Mesenchymal stem cell (in vitro differentiated cells and primary cell): ENCODE results near the gene CASKIN1.

ENCODE experiments used
- DNase-seq: peaks from one replicate; pipeline ENCODE4 v3.0.0-alpha.2; 2013
- H2AFZ ChIP-seq: one replicate; pipeline ENCODE4 v1.6.1; 2013; ENCODE audit warnings: low read depth, mild to moderate bottlenecking, control low read depth, inconsistent platforms, low read length, moderate library complexity
- H2AK5ac ChIP-seq: 2 replicates; pipeline ENCODE4 v1.6.1; 2013; ENCODE audit warnings: low read length, moderate library complexity, mild to moderate bottlenecking, inconsistent platforms; ENCODE audit not compliant: severe bottlenecking
- H2BK120ac ChIP-seq: one replicate; pipeline ENCODE4 v1.6.1; 2013; ENCODE audit warnings: low read depth, mild to moderate bottlenecking, inconsistent platforms, low read length, moderate library complexity
- H2BK12ac ChIP-seq, 2 experiments: one replicate each; pipeline ENCODE4 v1.6.1; 2013; ENCODE audit warnings: inconsistent platforms in 2 of 2, low read length in 2 of 2, mild to moderate bottlenecking in 2 of 2, moderate library complexity in 2 of 2, control low read depth in 1 of 2
- H2BK15ac ChIP-seq: one replicate; pipeline ENCODE4 v1.6.1; 2013; ENCODE audit warnings: mild to moderate bottlenecking, low read depth, inconsistent platforms; ENCODE audit not compliant: poor library complexity, severe bottlenecking
- H2BK5ac ChIP-seq: 2 replicates; pipeline ENCODE4 v1.6.1; 2013; ENCODE audit warnings: low read depth, mild to moderate bottlenecking, low read length, control low read depth, inconsistent platforms; ENCODE audit not compliant: poor library complexity, severe bottlenecking
- H3K14ac ChIP-seq, 2 experiments: one replicate each; pipeline ENCODE4 v1.6.1; 2013; ENCODE audit warnings: inconsistent platforms in 2 of 2, low read length in 2 of 2, control low read depth in 1 of 2, mild to moderate bottlenecking in 1 of 2, moderate library complexity in 1 of 2
- H3K18ac ChIP-seq, 2 experiments: one replicate each; pipeline ENCODE4 v1.6.1; 2013; ENCODE audit warnings: inconsistent platforms in 2 of 2, low read length in 2 of 2, control low read depth in 1 of 2, low read depth in 1 of 2, mild to moderate bottlenecking in 1 of 2
- H3K23ac ChIP-seq, 2 experiments: one replicate each; pipeline ENCODE4 v1.6.1; 2013; ENCODE audit warnings: inconsistent platforms in 2 of 2, low read length in 2 of 2, mild to moderate bottlenecking in 2 of 2, moderate library complexity in 2 of 2, control low read depth in 1 of 2
- H3K27ac ChIP-seq: 2 replicates; pipeline ENCODE4 v1.5.1; 2013; ENCODE audit warnings: mild to moderate bottlenecking, moderate library complexity, low read length, control low read depth, inconsistent platforms; ENCODE audit not compliant: poor library complexity, severe bottlenecking
- H3K27me3 ChIP-seq, 2 experiments: 2 replicates each; pipeline versions ENCODE4 v1.6.1 to v1.7.0; 2013; ENCODE audit warnings: low read length in 2 of 2, mild to moderate bottlenecking in 2 of 2, moderate library complexity in 2 of 2, control low read depth in 1 of 2, inconsistent platforms in 1 of 2; ENCODE audit not compliant: control insufficient read depth in 1 of 2, insufficient read depth in 1 of 2
- H3K36me3 ChIP-seq, 2 experiments: 2 replicates each; pipeline versions ENCODE4 v1.6.1 to v1.7.0; 2013; ENCODE audit warnings: low read length in 2 of 2, control low read depth in 1 of 2, inconsistent platforms in 1 of 2, low read depth in 1 of 2, mild to moderate bottlenecking in 1 of 2; ENCODE audit not compliant: insufficient read depth in 2 of 2, control insufficient read depth in 1 of 2
- H3K4ac ChIP-seq, 2 experiments: one replicate each; pipeline ENCODE4 v1.6.1; 2013; ENCODE audit warnings: inconsistent platforms in 2 of 2, low read length in 2 of 2, mild to moderate bottlenecking in 2 of 2, moderate library complexity in 2 of 2, control low read depth in 1 of 2, low read depth in 1 of 2
- H3K4me1 ChIP-seq: 2 replicates; pipeline ENCODE4 v1.6.1; 2013; ENCODE audit warnings: low read depth, low read length, control low read depth; ENCODE audit not compliant: control insufficient read depth, insufficient read depth
- H3K4me2 ChIP-seq: 2 replicates; pipeline ENCODE4 v1.6.1; 2013; ENCODE audit warnings: low read length, mild to moderate bottlenecking, inconsistent platforms; ENCODE audit not compliant: poor library complexity, severe bottlenecking
- H3K4me3 ChIP-seq, 2 experiments: 2 replicates each; pipeline versions ENCODE4 v1.5.1 to v1.7.0; 2013; ENCODE audit warnings: low read length in 2 of 2, mild to moderate bottlenecking in 2 of 2, control low read depth in 1 of 2, low read depth in 1 of 2; ENCODE audit not compliant: insufficient read depth in 1 of 2
- H3K79me1 ChIP-seq: replicated peaks from 2 replicates; pipeline ENCODE4 v1.6.1; 2013; ENCODE audit warnings: mild to moderate bottlenecking, control low read depth, low read length, inconsistent platforms; ENCODE audit not compliant: poor library complexity, severe bottlenecking
- H3K9ac ChIP-seq: 2 replicates; pipeline ENCODE4 v1.7.0; 2013; ENCODE audit warnings: mild to moderate bottlenecking, low read length, moderate library complexity
- H3K9me3 ChIP-seq: 2 replicates; pipeline ENCODE4 v1.7.0; 2013; ENCODE audit warnings: mild to moderate bottlenecking, low read length; ENCODE audit not compliant: control insufficient read depth
- H4K8ac ChIP-seq: one replicate; pipeline ENCODE4 v1.6.1; 2013; ENCODE audit warnings: inconsistent platforms, mild to moderate bottlenecking, low read length, moderate library complexity
- H4K91ac ChIP-seq: one replicate; pipeline ENCODE4 v1.6.1; 2013; ENCODE audit warnings: mild to moderate bottlenecking, low read length, inconsistent platforms
- WGBS: methylation state at CpG from one replicate; pipeline ENCODE4 v1.1.7; 2013; ENCODE audit warnings: mixed read lengths; 5-methylcytosine and 5-hydroxymethylcytosine counted together

Gene CASKIN1

DNA sequence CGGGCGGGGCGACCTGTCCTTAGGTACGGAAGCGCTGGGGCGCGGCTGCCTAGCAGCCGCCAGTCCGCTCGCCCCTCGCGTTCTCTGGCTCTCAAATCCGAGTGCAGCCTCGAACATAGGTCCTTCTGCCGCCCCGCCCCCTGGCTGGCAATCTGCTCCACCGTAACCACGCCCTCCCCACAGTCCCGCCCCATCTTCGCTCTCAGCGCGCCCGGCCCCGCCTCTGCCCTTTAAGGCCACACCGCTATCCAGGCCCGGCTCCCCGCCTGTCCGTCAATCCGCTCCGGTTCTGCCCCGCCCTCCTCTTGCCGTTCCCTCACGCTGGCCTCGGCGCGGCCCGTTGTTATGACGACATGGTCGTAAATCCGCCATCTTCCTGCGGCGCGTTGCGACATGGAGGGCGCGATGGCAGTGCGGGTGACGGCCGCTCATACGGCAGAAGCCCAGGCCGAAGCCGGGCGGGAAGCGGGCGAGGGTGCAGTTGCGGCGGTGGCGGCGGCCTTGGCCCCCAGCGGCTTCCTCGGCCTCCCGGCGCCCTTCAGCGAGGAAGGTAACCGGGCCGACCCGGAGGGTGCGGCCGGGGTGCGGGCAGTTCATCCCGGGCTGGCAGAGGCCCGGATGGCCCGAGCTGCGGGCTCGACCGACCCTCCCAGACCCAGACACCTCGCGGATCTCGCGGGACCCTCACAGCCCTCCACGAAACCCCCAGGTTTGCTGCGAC, 27.0 kb upstream of the CASKIN1 start, which contains the start of gene E4F1:
TSS of gene E4F1 (plus strand) at position 371 of the 721 bp plus-strand sequence. CDS start at position 394, 23 bp downstream.
- Histone ChIP-seq H3K14ac (peak within 1 kb of the TSS in 1 of 2 experiments; percentile 98), H3K27ac (peak within 1 kb of the TSS; percentile 74), H3K4ac (peak within 1 kb of the TSS; percentile 97), H3K9ac (peak within 1 kb of the TSS; percentile 95), H2BK15ac (peak within 1 kb of the TSS; percentile 94), H3K79me1 (peaks cover 6% of the 10 kb centered on the region), H2BK5ac (peak within 1 kb of the TSS; percentile 46), H3K9me3 (no peaks in the 10 kb centered on the region), H2BK12ac (peak within 1 kb of the TSS; percentile 96 to 98), H3K23ac (peak within 1 kb of the TSS; percentile 46 to 90), H4K8ac (peak within 1 kb of the TSS; percentile 100), H2AFZ (peak within 1 kb of the TSS; percentile 84), H3K4me1 (peaks cover 23% of the 10 kb centered on the region), H4K91ac (peak within 1 kb of the TSS; percentile 93), H2BK120ac (peak within 1 kb of the TSS; percentile 79), H3K4me3 (peak within 1 kb of the TSS; percentile 89 to 93), H2AK5ac (no peak within 1 kb of the TSS), H3K4me2 (peak within 1 kb of the TSS; percentile 71), H3K36me3 (peaks cover under 1 to 16% of the 10 kb centered on the region in 2 experiments), H3K27me3 (no peaks in the 10 kb centered on the region), H3K18ac (peak within 1 kb of the TSS; percentile 97 to 100)
- DNase-seq: peak; percentile 99
- WGBS: under 1% methylated on average over 66 of the region's 82 CpGs

DNA sequence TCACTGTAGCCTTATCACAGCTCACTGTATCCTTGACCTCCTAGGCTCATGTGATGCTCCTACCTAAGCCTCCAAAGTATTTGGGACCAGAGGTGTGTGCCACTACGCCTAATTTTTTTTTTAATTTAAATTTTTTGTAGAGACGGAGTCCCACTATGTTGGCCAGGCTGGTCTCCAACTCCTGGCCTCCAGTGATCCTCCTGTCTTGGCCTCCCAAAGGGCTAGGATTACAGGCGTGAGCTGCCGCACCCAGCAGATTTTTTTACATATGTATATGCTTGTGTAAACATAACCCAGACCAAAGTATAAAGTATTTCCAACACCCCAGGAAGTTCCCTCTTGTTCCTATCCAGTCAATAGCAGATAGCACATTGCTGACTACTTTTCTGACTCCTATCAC, 19.9 kb upstream of the CASKIN1 start:
- Histone ChIP-seq H3K4me2 (no peak overlapping the region), H3K23ac (no peak overlapping the region), H2BK15ac (no peak overlapping the region), H3K9ac (no peak overlapping the region), H3K18ac (no peak overlapping the region), H3K4me1 (peaks cover 24% of the 10 kb centered on the region), H2BK120ac (no peak overlapping the region), H2AK5ac (no peak overlapping the region), H2BK12ac (peak overlapping the region in 1 of 2 experiments; percentile 64), H3K9me3 (no peaks in the 10 kb centered on the region), H3K4ac (no peak overlapping the region), H2AFZ (no peak overlapping the region), H2BK5ac (no peak overlapping the region), H4K91ac (no peak overlapping the region), H3K4me3 (no peak overlapping the region), H3K27me3 (no peaks in the 10 kb centered on the region), H3K14ac (no peak overlapping the region), H3K27ac (no peak overlapping the region), H3K79me1 (peaks cover 11% of the 10 kb centered on the region), H4K8ac (peak overlapping the region; percentile 64), H3K36me3 (peaks cover 5 to 15% of the 10 kb centered on the region in 2 experiments)
- no peak for DNase-seq
- 94% methylated on average over 2 of the region's 4 CpGs for WGBS

DNA sequence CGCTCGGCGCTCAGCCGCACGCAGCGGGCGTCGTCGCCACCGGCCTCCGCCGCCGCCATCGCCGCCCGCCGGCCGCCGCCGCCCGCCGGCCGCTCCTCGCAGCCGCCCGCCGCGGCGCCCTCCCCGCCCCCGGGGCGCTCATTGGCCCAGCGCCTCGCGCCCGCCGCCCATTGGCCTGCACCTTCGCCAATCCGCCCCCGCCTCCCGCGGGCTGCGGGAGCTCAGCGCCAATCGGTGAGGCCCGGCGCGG, 18.2 kb upstream of the CASKIN1 start, which contains the start of gene PGP:
TSS of gene PGP (minus strand) at position 122 of the 250 bp plus-strand sequence. CDS start at position 59, 63 bp downstream.
- 0% methylated on average over 17 of the region's 48 CpGs for WGBS

More for the DNA sequence above, 18.2 kb upstream of the CASKIN1 start, which contains the start of gene PGP:
- Histone ChIP-seq H3K14ac (peak within 1 kb of the TSS in 1 of 2 experiments; percentile 94), H2AK5ac (no peak within 1 kb of the TSS), H3K27me3 (no peaks in the 10 kb centered on the region), H3K27ac (peak within 1 kb of the TSS; percentile 76), H3K36me3 (peaks cover 6 to 29% of the 10 kb centered on the region in 2 experiments), H3K9me3 (no peaks in the 10 kb centered on the region), H2BK12ac (peak within 1 kb of the TSS in 1 of 2 experiments; percentile 83), H3K79me1 (peaks cover 13% of the 10 kb centered on the region), H3K4me1 (peaks cover 34% of the 10 kb centered on the region), H3K4me2 (peak within 1 kb of the TSS; percentile 95), H3K9ac (peak within 1 kb of the TSS; percentile 99), H2BK5ac (no peak within 1 kb of the TSS), H4K8ac (peak within 1 kb of the TSS; percentile 45), H4K91ac (peak within 1 kb of the TSS; percentile 79), H3K23ac (peak within 1 kb of the TSS in 1 of 2 experiments; percentile 91), H2BK120ac (peak within 1 kb of the TSS; percentile 54), H2AFZ (peak within 1 kb of the TSS; percentile 39), H3K18ac (peak within 1 kb of the TSS; percentile 73 to 99), H2BK15ac (peak within 1 kb of the TSS; percentile 75), H3K4me3 (peak within 1 kb of the TSS; percentile 91 to 94), H3K4ac (peak within 1 kb of the TSS; percentile 85 to 96)
- DNase-seq: no peak
